Activated CD8-positive, alpha-beta memory T cell treated with anti-CD3 and anti-CD28 coated beads, Interleukin-2, amount 10 ng/mL, durations not matched to agents 7 days and 5 days (primary cell): ENCODE measurements around the gene DIAPH1. TPM values are rescaled to one million over a fixed set of nuclear protein-coding genes. Genes with fewer than 3 reads are reported as not detected.
A peak's percentile ranks its signal among the peaks of the same experiment; 100 is the strongest.
"Not testable (repeated sequence)": the region's sequence is repeated elsewhere in the genome, so short reads cannot be mapped to it uniquely, and the experiment has no call there.

Experiments
- ATAC-seq: fragments of 150-1000 bp; cut with Tn5 transposase; one replicate; pipeline ENCODE4 v1.10.0; 2021; ENCODE audit warnings: moderate library complexity
- CTCF ChIA-PET: fragments of 350-600 bp; sonication (Branson Sonifier 250); formaldehyde crosslinking; loops from one replicate; lab custom pipeline; 2021; ENCODE audit warnings: antibody characterized with exemption; lab: Charles Lee
- DNase-seq: peaks from one replicate; pipeline ENCODE4 v3.0.0-alpha.2; 2020
- H3K27ac Mint-ChIP-seq: one replicate; pipeline ENCODE4 v1.8.0; 2021; ENCODE audit warnings: mild to moderate bottlenecking, mixed read lengths
- H3K27me3 Mint-ChIP-seq: one replicate; pipeline ENCODE4 v1.8.0; 2021; ENCODE audit warnings: mixed read lengths
- H3K36me3 Mint-ChIP-seq: one replicate; pipeline ENCODE4 v1.8.0; 2021; ENCODE audit warnings: mild to moderate bottlenecking, mixed read lengths
- H3K4me1 Mint-ChIP-seq: one replicate; pipeline ENCODE4 v1.8.0; 2021; ENCODE audit warnings: mixed read lengths
- H3K4me3 Mint-ChIP-seq: one replicate; pipeline ENCODE4 v1.8.0; 2021; ENCODE audit warnings: mild to moderate bottlenecking, moderate library complexity, mixed read lengths
- H3K9me3 Mint-ChIP-seq: one replicate; pipeline ENCODE4 v1.8.0; 2022; ENCODE audit warnings: low read depth, mixed read lengths
- total RNA-seq, 2 experiments: library from RNA; stranded (reverse); gene quantifications; one replicate each; pipeline ENCODE4 v1.2.3, GENCODE V29; 2021

Gene DIAPH1
- total RNA-seq, 2 experiments from 2014 or later = 284 to 295 TPM

- CTCF ChIA-PET = interaction anchor here (0.8 to 12.8 kb wide), 11 partner anchors 8 to 59 kb away, joined by 3 to 375 read pairs (median 5); partner anchors contain the start of genes FCHSD1, HDAC3 and RELL2
- peak overlapping the region; percentile 91 for H3K27ac Mint-ChIP-seq
- H3K27me3 Mint-ChIP-seq = no peaks in the 10 kb centered on the region
- DNase-seq = peak; percentile 63
- peak; percentile 13 for ATAC-seq
- H3K4me3 Mint-ChIP-seq = peak overlapping the region; percentile 36
- H3K36me3 Mint-ChIP-seq = peaks cover 44% of the 10 kb centered on the region
- H3K4me1 Mint-ChIP-seq = peaks cover 31% of the 10 kb centered on the region
- no peaks in the 10 kb centered on the region for H3K9me3 Mint-ChIP-seq
Observed at GRCh38 chr5:141623186-141623585, 4.4 kb upstream of the DIAPH1 start.

DNA sequence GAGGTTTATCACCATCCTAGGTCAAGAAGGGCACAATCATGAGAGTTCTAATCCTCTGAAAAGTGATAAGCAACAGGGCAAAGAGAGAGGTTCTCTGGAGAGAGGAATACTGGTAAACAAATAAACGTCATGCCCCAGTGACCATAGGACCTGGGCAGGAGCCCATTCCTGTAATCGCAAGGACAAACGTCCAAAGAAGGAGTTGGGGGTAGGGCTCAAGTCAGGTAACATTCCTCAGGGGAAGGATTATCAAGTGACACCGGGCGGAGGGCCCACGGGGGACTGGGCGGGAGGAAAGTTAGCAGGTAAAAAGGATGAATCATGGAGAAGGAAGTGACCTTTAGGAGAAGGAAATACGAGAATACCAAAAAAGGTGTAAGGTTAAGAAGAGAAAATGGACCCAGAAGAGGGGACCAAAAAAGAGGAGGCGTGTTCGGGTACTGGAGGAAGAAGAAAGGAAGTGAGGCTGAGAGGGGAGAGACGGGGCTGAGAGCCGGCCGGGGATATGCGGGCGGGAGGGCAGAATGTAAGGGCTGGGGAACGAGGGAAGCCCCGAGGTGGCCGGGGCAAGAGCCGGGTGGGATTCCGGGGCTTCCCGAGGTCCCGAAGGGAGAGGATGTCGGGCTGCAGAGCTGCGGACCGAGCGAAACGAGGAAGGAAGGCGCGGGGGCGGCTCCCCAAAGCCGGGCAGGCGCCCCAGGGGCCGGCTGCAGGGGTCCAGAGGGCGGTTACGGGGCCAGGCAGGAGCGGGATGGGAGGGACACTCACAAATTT is 583 bp downstream of the DIAPH1 start:
- peak; percentile 34 for ATAC-seq
- Mint-ChIP-seq H3K9me3 (no peaks in the 10 kb centered on the region), H3K36me3 (peaks cover 49% of the 10 kb centered on the region), H3K4me1 (peaks cover 54% of the 10 kb centered on the region), H3K4me3 (peak overlapping the region; percentile 100), H3K27me3 (no peaks in the 10 kb centered on the region), H3K27ac (peak overlapping the region; percentile 98)
- DNase-seq = peak; percentile 68
- CTCF ChIA-PET = interaction anchor here (0.6 to 12.8 kb wide), 16 partner anchors 15 to 293 kb away, joined by 3 to 375 read pairs (median 9); partner anchors contain the start of genes FCHSD1, HDAC3 and RELL2

DNA sequence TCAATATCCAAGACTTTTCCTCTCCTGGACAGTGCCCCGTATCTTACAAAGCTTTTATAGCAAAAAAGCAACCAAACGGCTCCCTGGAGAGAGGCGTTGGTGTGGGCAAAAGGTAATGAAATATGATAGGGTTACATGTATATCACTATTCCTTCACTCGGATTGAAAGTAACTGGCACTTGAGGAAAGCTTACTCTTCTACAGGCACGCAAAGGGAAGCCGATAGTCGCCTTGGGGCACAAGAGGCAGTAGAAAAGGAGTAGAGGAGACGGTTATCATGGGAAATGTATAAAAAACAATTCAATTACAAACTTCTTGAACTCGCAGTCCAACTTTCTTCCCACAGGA is 1.1 kb downstream of the DIAPH1 start:
- peak overlapping the region; percentile 98 for H3K27ac Mint-ChIP-seq
- CTCF ChIA-PET = interaction anchor here (1.0 to 12.8 kb wide), 7 partner anchors 15 to 93 kb away, joined by 4 to 375 read pairs (median 29); partner anchors contain the start of genes HDAC3 and RELL2
- peaks cover 50% of the 10 kb centered on the region for H3K36me3 Mint-ChIP-seq
- no peaks in the 10 kb centered on the region for H3K9me3 Mint-ChIP-seq
- H3K4me1 Mint-ChIP-seq = peaks cover 54% of the 10 kb centered on the region
- no peak for ATAC-seq
- DNase-seq = no peak
- no peaks in the 10 kb centered on the region for H3K27me3 Mint-ChIP-seq
- H3K4me3 Mint-ChIP-seq = peak overlapping the region; percentile 100

DNA sequence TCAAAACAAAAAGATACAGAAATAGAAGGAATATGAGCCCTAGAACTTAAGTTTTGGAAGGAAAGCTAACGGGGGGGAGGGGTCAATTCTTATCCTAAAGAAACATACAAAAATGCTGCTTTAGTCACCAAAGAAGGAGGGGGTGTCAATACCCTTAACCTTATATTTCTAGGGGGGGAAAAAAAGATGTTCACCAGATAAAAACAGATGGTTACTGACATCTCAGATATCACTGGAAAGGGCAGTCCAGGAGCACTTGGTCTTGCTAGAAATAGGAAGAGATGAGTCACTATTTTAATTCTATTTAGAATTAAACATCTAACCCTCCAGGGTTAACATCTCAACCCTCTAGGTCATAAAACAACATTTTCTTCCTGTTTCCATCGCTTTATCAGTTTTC is 1.7 kb downstream of the DIAPH1 start:
- Mint-ChIP-seq H3K27me3 (no peaks in the 10 kb centered on the region), H3K36me3 (peaks cover 54% of the 10 kb centered on the region), H3K4me3 (peak overlapping the region; percentile 100), H3K9me3 (no peaks in the 10 kb centered on the region), H3K27ac (peak overlapping the region; percentile 98), H3K4me1 (peaks cover 57% of the 10 kb centered on the region)
- ATAC-seq (no peak), DNase-seq (no peak)
- CTCF ChIA-PET = interaction anchor here (0.8 to 12.8 kb wide), 9 partner anchors 9 to 92 kb away, joined by 3 to 375 read pairs (median 4); partner anchors contain the start of genes HDAC3 and RELL2

- ATAC-seq = no peak
- Mint-ChIP-seq H3K36me3 (peaks cover 53% of the 10 kb centered on the region), H3K4me3 (peak overlapping the region; percentile 100), H3K27ac (peak overlapping the region; percentile 98), H3K9me3 (no peaks in the 10 kb centered on the region), H3K4me1 (peaks cover 60% of the 10 kb centered on the region), H3K27me3 (no peaks in the 10 kb centered on the region)
- CTCF ChIA-PET = interaction anchor here (0.8 to 12.8 kb wide), 9 partner anchors 10 to 92 kb away, joined by 3 to 375 read pairs (median 4); partner anchors contain the start of genes HDAC3 and RELL2
- no peak for DNase-seq
Observed at GRCh38 chr5:141615991-141616720, 2.6 kb downstream of the DIAPH1 start.

GRCh38 chr5:141613344-141613743 is 5.5 kb downstream of the DIAPH1 start:
- no peaks in the 10 kb centered on the region for H3K27me3 Mint-ChIP-seq
- CTCF ChIA-PET = interaction anchor here (0.6 to 12.8 kb wide), 5 partner anchors 10 to 56 kb away, joined by 3 to 375 read pairs (median 3); no protein-coding TSS in a partner anchor
- peaks cover 59% of the 10 kb centered on the region for H3K36me3 Mint-ChIP-seq
- peak overlapping the region; percentile 31 for H3K27ac Mint-ChIP-seq
- peaks cover 73% of the 10 kb centered on the region for H3K4me1 Mint-ChIP-seq
- no peak overlapping the region for H3K4me3 Mint-ChIP-seq
- ATAC-seq (no peak), DNase-seq (no peak)
- no peaks in the 10 kb centered on the region for H3K9me3 Mint-ChIP-seq

DNA sequence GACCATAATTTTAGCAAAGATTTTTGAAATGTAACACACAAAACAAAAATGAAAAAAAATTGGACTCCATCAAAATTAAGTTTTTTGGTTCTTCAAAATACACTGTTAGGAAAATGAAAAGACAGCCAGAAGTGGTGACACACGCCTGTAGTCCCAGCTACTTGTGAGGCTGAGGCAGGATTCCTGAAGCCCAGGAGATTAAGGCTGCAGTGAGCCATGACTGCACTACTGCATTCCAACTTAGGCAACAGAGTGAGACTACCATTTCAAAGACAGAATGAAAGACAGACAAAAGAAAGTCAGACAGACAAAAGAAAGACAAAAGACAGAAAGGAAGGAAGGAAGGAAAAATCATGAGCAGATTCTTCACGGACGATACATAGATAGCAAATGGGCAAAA is 7.5 kb downstream of the DIAPH1 start:
- DNase-seq = no peak
- no peak for ATAC-seq
- H3K27ac Mint-ChIP-seq = peak overlapping the region; percentile 38
- H3K27me3 Mint-ChIP-seq = no peaks in the 10 kb centered on the region
- CTCF ChIA-PET = interaction anchor here (0.7 kb wide), 1 partner anchor 19 kb away, joined by 4 read pairs; no protein-coding TSS in a partner anchor
- H3K4me3 Mint-ChIP-seq = no peak overlapping the region
- no peaks in the 10 kb centered on the region for H3K9me3 Mint-ChIP-seq
- H3K4me1 Mint-ChIP-seq = peaks cover 80% of the 10 kb centered on the region
- H3K36me3 Mint-ChIP-seq = peaks cover 47% of the 10 kb centered on the region

DNA sequence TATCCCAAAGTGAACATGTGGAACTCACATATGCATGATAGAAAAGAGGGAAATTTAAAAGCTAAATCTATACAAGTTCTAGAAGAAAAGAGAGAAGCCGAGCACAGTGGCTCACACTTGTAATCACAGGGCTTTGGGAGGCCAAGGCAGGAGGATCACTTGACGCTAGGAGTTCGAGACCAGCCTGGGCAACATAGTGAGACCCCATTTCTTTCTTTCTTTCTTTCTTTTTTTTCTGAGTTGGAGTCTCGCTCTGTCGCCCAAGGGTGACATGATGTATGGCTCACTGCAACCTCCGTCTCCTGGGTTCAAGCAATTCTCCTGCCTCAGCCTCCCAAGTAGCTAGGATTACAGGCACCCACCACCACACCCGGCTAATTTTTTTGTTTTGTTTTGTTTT is 8.9 kb downstream of the DIAPH1 start:
- not testable (repeated sequence) for H3K9me3 Mint-ChIP-seq, H3K27me3 Mint-ChIP-seq, DNase-seq, ATAC-seq, H3K4me3 Mint-ChIP-seq
- H3K36me3 Mint-ChIP-seq = peaks cover 47% of the 10 kb centered on the region
- CTCF ChIA-PET = interaction anchor here (2.0 to 13.7 kb wide), 3 partner anchors 7 to 41 kb away, joined by 5 to 274 read pairs (median 122); partner anchors contain the start of genes DIAPH1 and FCHSD1
- H3K4me1 Mint-ChIP-seq = peaks cover 79% of the 10 kb centered on the region
- H3K27ac Mint-ChIP-seq = peak overlapping the region; percentile 95

DNA sequence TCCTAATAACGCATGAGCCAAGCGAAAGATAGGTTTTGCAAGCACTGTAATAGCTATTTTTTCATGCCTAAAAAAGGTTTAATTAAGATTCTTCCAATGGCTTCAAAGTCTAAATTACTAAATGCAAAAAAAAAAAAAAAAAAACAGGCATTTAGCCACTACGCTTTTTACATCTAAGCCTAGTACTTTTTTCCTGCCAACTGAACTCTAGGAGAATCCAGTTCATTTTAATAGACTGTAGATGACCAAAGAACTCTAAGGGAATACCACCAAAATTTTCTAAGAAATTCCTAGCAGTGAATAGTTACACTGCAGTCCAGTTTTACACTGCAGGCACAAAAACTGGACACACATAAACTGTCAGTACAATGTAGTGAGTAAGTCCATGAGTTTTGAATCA is 9.8 kb downstream of the DIAPH1 start:
- ATAC-seq (no peak), DNase-seq (no peak)
- Mint-ChIP-seq H3K36me3 (peaks cover 41% of the 10 kb centered on the region), H3K4me3 (no peak overlapping the region), H3K4me1 (peaks cover 79% of the 10 kb centered on the region), H3K9me3 (no peaks in the 10 kb centered on the region), H3K27ac (peak overlapping the region; percentile 95), H3K27me3 (no peaks in the 10 kb centered on the region)
- CTCF ChIA-PET = interaction anchor here (0.9 to 13.7 kb wide), 5 partner anchors 7 to 56 kb away, joined by 3 to 274 read pairs (median 5); partner anchors contain the start of genes DIAPH1 and FCHSD1

- Mint-ChIP-seq H3K4me1 (peaks cover 80% of the 10 kb centered on the region), H3K36me3 (peaks cover 41% of the 10 kb centered on the region), H3K9me3 (no peaks in the 10 kb centered on the region), H3K4me3 (peak overlapping the region; percentile 17), H3K27ac (peak overlapping the region; percentile 95), H3K27me3 (no peaks in the 10 kb centered on the region)
- CTCF ChIA-PET = interaction anchor here (0.9 to 13.7 kb wide), 6 partner anchors 8 to 56 kb away, joined by 3 to 274 read pairs (median 8); partner anchors contain the start of genes DIAPH1 and FCHSD1
- no peak for ATAC-seq
- DNase-seq = no peak
Observed at GRCh38 chr5:141608557-141608956, 10.2 kb downstream of the DIAPH1 start.

- CTCF ChIA-PET = interaction anchor here (0.8 to 13.7 kb wide), 7 partner anchors 8 to 57 kb away, joined by 3 to 274 read pairs (median 10); partner anchors contain the start of genes DIAPH1 and FCHSD1
- ATAC-seq = no peak
- Mint-ChIP-seq H3K27me3 (no peaks in the 10 kb centered on the region), H3K36me3 (peaks cover 37% of the 10 kb centered on the region), H3K27ac (peak overlapping the region; percentile 95), H3K9me3 (no peaks in the 10 kb centered on the region), H3K4me1 (peaks cover 79% of the 10 kb centered on the region), H3K4me3 (peak overlapping the region; percentile 52)
- no peak for DNase-seq
Observed at GRCh38 chr5:141608046-141608445, 10.8 kb downstream of the DIAPH1 start.

- Mint-ChIP-seq H3K27me3 (no peaks in the 10 kb centered on the region), H3K9me3 (no peaks in the 10 kb centered on the region), H3K4me3 (peak overlapping the region; percentile 68), H3K27ac (peak overlapping the region; percentile 95), H3K36me3 (peaks cover 25% of the 10 kb centered on the region), H3K4me1 (peaks cover 77% of the 10 kb centered on the region)
- CTCF ChIA-PET = interaction anchor here (0.8 to 13.7 kb wide), 7 partner anchors 8 to 42 kb away, joined by 3 to 274 read pairs (median 11); partner anchors contain the start of genes DIAPH1, HDAC3 and RELL2
- ATAC-seq (peak; percentile 88), DNase-seq (peak; percentile 92)
Observed at GRCh38 chr5:141605523-141606277, 13.1 kb downstream of the DIAPH1 start.
